ENCODE data around the gene NDUFV1.
A peak's percentile ranks its signal among the peaks of the same experiment; 100 is the strongest.

NDUFV1 gene

DNA sequence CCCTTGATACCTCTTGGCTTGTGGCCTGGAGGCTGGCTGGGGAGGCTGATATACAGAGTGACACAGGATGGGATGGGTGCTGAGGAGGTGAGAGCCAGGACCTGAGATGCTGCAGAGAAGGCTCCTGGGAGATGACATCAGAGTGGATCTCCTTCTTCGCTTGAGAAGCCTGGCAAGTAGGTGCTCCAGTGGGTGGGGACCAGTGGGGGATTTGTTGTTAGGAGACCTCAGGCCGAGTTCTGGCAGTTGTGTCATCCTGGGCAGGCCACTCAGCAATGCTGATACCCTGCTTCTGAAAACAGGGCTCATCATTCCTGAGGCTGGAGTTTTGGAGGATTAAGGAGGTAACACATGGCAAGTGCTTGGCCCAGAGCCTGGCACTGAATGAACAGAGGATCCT is 1.9 kb upstream of the NDUFV1 start:
- TF ChIP-seq EZH2 (IDR thresholded peaks at IDR 0.05; ENCODE audit: borderline replicate concordance, low read depth, low read length, severe bottlenecking) (no peak), CTCF (IDR thresholded peaks at IDR 0.05; ENCODE audit: borderline replicate concordance, extremely low read depth, low read length, poor library complexity, severe bottlenecking) (no peak)
- DNase-seq (no peak), ATAC-seq (ENCODE audit: insufficient read depth, low read depth) (no peak)
- H3K4me2 ChIP-seq (ENCODE audit: insufficient read depth, low read length) = no peak overlapping the region
- H3K79me2 ChIP-seq (ENCODE audit: insufficient read depth, low read length) = peaks cover 21% of the 10 kb centered on the region
- H3K36me3 ChIP-seq (ENCODE audit: insufficient read depth, low read length) = peaks cover 20% of the 10 kb centered on the region
- H2AFZ ChIP-seq (ENCODE audit: low read depth, low read length) = no peak overlapping the region
- no peaks in the 10 kb centered on the region for H3K27me3 ChIP-seq (ENCODE audit: insufficient read depth, low read length, poor library complexity)
- H3K4me3 ChIP-seq (ENCODE audit: low read depth in 1 of 2, low read length in 2 of 2) = no peak overlapping the region
- H4K20me1 ChIP-seq (ENCODE audit: insufficient read depth, low read length) = no peaks in the 10 kb centered on the region
- H3K9me3 ChIP-seq (ENCODE audit: insufficient read depth, low read length, severe bottlenecking) = no peaks in the 10 kb centered on the region
- peaks cover 35% of the 10 kb centered on the region for H3K4me1 ChIP-seq (ENCODE audit: insufficient read depth, low read length)
- H3K27ac ChIP-seq (ENCODE audit: low read length) = no peak overlapping the region
- H3K9ac ChIP-seq (ENCODE audit: low read depth, low read length) = no peak overlapping the region

DNA sequence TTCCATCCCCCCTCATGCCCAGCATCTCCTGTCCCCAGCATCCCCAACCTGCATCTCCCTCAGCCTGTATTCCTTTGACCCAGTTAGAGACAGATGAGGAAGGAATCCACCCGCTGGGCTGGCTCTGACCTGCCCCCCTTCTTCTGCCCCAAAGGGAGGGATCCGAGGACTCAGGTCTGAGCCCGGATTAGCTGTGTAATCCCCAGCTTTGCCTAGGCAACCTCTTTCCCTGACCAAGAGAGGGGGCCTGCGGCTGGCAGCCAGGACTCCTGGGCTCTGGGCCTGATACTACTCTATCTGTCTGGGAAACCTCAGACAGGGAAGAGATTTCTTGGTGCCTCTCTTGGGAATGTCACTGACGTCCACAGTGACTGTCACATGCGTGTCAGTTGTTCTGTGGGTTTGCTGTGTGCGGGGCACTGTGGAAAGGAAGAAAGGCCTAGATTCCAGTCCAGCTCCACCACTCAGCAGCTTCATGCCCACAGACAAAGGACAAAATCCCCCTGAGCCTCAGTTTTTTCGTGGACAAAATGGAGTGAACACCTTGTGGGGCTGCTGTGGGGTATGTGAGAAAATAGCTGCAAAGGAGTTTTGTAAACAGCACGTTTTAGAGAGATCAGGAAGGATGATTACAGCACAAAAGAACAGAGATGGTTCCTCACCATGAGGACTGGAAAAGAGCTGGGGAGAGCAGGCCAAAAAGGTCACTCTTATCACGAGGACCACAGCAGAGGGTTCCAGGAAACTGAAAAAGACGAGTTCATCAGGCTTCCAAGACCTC is 1.3 kb upstream of the NDUFV1 start:
- Histone ChIP-seq H4K20me1 (ENCODE audit: insufficient read depth, low read length) (no peaks in the 10 kb centered on the region), H3K4me3 (ENCODE audit: low read depth in 1 of 2, low read length in 2 of 2) (no peak overlapping the region; a peak in 1 of 4 replicates), H3K9me3 (ENCODE audit: insufficient read depth, low read length, severe bottlenecking) (no peaks in the 10 kb centered on the region), H3K9ac (ENCODE audit: low read depth, low read length) (no peak overlapping the region), H3K4me1 (ENCODE audit: insufficient read depth, low read length) (peaks cover 35% of the 10 kb centered on the region), H3K27me3 (ENCODE audit: insufficient read depth, low read length, poor library complexity) (no peaks in the 10 kb centered on the region), H3K36me3 (ENCODE audit: insufficient read depth, low read length) (peaks cover 25% of the 10 kb centered on the region), H2AFZ (ENCODE audit: low read depth, low read length) (peak overlapping the region; percentile 20; the same call in 1 of the 2 replicates), H3K79me2 (ENCODE audit: insufficient read depth, low read length) (peaks cover 21% of the 10 kb centered on the region), H3K4me2 (ENCODE audit: insufficient read depth, low read length) (peak overlapping the region; percentile 98), H3K27ac (ENCODE audit: low read length) (no peak overlapping the region)
- ATAC-seq (ENCODE audit: insufficient read depth, low read depth) (no peak), DNase-seq (no peak)
- TF ChIP-seq EZH2 (IDR thresholded peaks at IDR 0.05; ENCODE audit: borderline replicate concordance, low read depth, low read length, severe bottlenecking) (no peak), CTCF (IDR thresholded peaks at IDR 0.05; ENCODE audit: borderline replicate concordance, extremely low read depth, low read length, poor library complexity, severe bottlenecking) (no peak)

- H3K27ac ChIP-seq (ENCODE audit: low read length) = peak overlapping the region; percentile 72
- peak overlapping the region; percentile 89 for H3K9ac ChIP-seq (ENCODE audit: low read depth, low read length)
- ATAC-seq (ENCODE audit: insufficient read depth, low read depth) (no peak), DNase-seq (no peak)
- H4K20me1 ChIP-seq (ENCODE audit: insufficient read depth, low read length) = no peaks in the 10 kb centered on the region
- peak overlapping the region; percentile 93 for H2AFZ ChIP-seq (ENCODE audit: low read depth, low read length)
- peak overlapping the region; percentile 52 to 94 for H3K4me3 ChIP-seq (ENCODE audit: low read depth in 1 of 2, low read length in 2 of 2)
- TF ChIP-seq CTCF (IDR thresholded peaks at IDR 0.05; ENCODE audit: borderline replicate concordance, extremely low read depth, low read length, poor library complexity, severe bottlenecking) = no peak
- no peak for TF ChIP-seq EZH2 (IDR thresholded peaks at IDR 0.05; ENCODE audit: borderline replicate concordance, low read depth, low read length, severe bottlenecking)
- peak overlapping the region; percentile 98 for H3K4me2 ChIP-seq (ENCODE audit: insufficient read depth, low read length)
- peaks cover 32% of the 10 kb centered on the region for H3K36me3 ChIP-seq (ENCODE audit: insufficient read depth, low read length)
- no peaks in the 10 kb centered on the region for H3K9me3 ChIP-seq (ENCODE audit: insufficient read depth, low read length, severe bottlenecking)
- H3K27me3 ChIP-seq (ENCODE audit: insufficient read depth, low read length, poor library complexity) = no peaks in the 10 kb centered on the region
- H3K79me2 ChIP-seq (ENCODE audit: insufficient read depth, low read length) = peaks cover 21% of the 10 kb centered on the region
- peaks cover 35% of the 10 kb centered on the region for H3K4me1 ChIP-seq (ENCODE audit: insufficient read depth, low read length)
These were observed 644 bp upstream of the NDUFV1 start for GRCh38 chr11:67606093-67606491.

All from DND-41 (cell line).